GM12872 (cell line): ENCODE results near the gene CARD9.

Experiments
- TF ChIP-seq, protein P1 (sequence below): IDR thresholded peaks from 3 replicates; pipeline ENCODE4 v1.5.1; 2011; ENCODE audit warnings: low read depth, mild to moderate bottlenecking, low read length, moderate library complexity; ENCODE audit not compliant: insufficient read depth

CARD9 gene

DNA sequence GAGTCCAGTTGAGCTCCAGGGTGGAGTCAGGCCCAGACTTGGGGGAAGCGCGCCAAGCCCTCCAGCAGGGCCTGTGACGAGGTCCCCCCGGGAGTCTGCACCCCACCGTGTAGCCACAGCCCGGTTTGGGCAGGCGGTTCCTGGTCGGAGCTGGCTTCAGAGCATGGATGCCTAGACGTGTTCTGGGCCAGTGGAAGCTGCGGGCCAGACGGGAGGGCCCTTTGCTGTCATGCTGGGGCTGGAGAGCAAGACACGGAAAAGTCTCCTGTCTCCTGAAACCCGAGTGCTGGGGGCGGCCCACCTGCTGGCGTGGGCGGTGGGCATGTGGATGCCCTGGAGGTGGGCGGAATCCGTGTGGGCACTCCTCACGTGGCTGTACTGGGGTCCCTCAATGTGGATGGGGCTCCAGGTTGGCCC, 44.2 kb downstream of the CARD9 start:
- TF ChIP-seq, protein P1, sequence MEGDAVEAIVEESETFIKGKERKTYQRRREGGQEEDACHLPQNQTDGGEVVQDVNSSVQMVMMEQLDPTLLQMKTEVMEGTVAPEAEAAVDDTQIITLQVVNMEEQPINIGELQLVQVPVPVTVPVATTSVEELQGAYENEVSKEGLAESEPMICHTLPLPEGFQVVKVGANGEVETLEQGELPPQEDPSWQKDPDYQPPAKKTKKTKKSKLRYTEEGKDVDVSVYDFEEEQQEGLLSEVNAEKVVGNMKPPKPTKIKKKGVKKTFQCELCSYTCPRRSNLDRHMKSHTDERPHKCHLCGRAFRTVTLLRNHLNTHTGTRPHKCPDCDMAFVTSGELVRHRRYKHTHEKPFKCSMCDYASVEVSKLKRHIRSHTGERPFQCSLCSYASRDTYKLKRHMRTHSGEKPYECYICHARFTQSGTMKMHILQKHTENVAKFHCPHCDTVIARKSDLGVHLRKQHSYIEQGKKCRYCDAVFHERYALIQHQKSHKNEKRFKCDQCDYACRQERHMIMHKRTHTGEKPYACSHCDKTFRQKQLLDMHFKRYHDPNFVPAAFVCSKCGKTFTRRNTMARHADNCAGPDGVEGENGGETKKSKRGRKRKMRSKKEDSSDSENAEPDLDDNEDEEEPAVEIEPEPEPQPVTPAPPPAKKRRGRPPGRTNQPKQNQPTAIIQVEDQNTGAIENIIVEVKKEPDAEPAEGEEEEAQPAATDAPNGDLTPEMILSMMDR: no peak

DNA sequence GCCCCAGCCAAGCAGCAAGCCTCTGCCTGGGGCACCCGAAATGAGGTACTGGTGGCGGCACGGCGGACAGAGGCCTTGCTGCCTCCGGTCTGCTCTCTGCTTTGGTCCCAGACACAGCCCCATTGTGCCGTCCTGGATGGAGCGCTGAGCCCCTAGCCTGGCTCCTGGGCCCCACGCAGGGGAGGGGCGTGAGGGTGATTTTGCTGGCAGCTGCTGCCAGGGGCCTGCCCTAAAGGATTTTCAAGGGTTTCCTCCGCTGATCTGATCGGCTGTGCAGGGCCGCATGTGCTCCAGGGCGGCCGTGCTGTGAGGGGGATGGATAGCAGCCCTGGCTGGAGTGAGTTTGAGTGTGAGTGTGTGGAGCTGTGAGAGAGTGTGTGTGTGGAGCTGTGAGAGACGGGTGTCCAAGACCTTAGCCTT, 44.8 kb downstream of the CARD9 start:
- TF ChIP-seq, protein P1: no peak

DNA sequence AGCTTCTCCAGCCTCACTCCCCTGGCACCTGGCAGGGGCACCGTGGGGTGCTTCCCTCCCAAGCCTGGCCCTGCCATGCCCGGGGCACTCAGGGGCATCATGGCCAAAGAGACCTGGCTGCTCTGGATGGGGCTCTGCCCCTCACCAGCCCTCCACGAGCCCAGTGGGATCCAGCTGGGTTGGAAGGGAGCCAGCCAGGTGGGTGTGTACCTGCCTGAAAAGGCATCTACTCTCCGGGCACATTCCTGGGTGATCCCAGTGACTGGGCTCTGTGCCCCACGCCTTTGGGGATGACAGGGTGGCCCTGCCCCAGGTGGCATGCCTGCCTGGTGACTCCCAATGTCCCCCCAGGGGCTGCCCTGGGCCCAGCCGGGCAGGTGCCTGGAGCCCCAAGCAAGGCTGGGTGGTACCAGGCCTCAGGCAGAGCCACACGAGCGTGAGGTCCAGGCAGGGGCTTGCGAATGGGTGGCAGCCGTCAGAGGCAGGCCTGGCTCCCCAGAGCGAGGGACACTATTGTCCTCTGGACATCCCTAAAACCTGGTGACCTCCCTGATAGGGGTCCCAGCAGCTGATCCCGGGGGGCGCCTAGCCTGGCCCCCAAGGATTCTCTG, 45.4 kb downstream of the CARD9 start:
- TF ChIP-seq, protein P1: no peak

DNA sequence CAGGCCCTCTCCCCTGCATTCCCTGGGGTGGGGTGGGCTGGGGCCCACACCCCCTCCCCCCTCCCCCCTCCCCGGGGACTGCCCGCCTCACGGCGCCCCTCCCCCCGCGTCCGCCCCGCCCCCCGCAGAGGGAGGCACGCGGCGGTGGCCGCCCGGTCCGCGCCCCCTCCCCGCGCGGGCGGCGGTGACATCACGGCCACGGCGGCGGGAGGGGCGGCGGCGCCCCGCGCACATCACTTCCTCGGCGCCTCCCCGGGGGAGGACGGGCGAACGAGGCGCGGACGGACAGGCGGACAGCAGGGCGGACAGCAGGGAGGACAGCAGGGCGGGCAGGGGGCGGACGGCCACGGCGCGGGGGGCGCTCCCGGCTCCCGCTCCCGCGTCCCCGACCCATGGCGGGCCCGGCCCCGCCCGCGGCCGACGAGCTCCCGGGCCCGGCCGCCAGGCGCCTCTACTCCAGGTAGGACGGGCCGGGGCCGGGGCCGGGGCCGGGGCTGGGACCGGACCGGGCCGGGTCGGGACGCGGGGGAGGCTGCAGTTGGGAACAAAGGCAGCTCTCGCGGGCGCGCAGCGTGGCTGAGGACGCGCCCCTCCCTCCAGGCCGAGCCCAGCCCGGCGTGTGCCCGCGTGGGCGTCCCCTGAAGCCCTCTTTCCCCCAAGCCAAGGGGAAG, 46.0 kb downstream of the CARD9 start, which contains the start of gene GPSM1:
Gene GPSM1 (plus strand): TSS at position 236 of the 671 bp plus-strand sequence. CDS start 157 bp downstream, at position 393.
- TF ChIP-seq, protein P1: no peak

DNA sequence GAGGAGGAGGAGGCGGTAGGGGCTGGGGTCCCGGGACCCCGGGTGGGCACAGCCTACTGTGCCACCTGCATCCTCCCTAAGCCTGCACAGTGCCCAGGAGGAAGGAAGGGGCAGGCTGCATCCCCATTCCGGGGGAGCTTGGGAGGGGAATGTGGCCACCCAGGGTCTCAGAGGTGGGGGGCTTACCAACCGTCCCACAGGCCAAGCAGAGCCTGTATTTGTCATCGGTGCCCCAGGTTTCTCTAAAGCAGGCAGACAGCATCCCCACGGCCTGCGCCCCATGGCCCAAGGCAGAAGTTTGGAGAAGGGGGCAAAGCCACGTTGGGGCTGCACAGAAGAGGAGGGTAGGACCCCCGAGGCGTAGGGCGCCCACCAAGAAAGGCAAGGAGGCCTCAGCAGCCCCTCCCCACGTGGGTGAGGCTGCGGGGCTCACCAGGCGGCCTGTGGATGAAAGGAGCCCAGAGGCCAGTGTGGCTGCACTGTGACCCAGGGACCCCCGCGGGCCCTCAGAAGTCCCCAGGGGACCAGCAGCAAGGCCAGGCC, 46.6 kb downstream of the CARD9 start:
- TF ChIP-seq, protein P1: no peak

DNA sequence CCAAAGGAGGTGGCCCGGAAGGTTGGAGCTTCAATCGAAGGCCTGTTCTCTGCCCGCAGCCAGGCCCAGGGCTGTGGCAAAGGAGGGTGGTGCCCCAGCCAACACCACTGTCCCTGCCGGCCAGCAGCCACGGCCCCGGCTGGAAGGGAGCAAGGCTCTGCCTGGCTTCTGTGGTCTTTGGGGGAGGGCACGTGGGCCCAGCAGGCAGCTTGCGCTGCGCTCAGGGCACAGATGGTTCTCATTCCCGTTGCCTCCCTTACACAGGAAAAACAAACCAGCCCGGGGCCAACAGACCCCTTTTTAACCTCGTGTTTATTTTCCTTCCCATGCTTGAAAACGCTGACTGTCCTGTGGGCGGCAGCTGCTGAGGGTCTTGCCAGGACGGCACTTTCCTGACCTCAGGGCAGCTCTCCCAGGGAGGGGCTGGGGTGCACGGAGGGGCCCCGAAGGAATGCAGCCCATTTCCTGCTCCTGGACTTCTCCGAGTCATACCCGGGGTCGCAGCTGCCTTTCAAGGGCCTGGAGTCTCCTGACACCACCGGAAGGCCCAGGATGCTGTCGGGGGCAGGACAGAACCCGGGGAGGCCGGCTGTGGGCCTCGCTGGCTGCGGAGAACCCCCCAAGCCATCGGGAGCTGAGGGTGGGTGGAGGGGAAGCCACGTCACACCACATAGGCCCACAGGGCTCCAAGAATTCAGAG, 47.3 kb downstream of the CARD9 start:
- TF ChIP-seq, protein P1: no peak

DNA sequence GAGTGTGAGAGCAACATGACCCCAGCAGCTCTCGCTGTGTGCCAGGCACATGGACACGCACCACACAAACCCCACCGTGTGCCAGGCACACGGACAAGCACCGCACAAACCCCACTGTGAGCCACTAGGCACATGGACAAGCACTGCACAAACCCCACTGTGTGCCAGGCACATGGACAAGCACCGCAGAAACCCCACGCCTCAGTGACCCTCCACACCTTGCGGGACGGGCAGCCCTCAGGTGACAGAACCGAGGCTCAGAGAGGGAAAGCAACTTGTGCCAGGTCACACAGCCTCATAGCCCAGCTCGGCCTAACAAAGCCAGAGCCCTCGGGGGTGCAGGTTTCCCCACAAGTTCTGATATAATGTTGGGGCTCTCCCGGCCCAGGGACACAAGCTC, 48.1 kb downstream of the CARD9 start:
- TF ChIP-seq, protein P1: no peak
